Measurements from ENCODE around the gene CLIC1. TPM values are rescaled to one million over a fixed set of nuclear protein-coding genes. Genes with fewer than 3 reads are reported as not detected.

Gene CLIC1
- total RNA-seq, 2 donors from 2014 or later, result 68.9 to 92.9 TPM

GRCh38 chr6:31690231-31691077, 45.9 kb downstream of the CLIC1 start:
- Histone ChIP-seq H3K36me3 (replicated peaks in 1 of 2; ENCODE audit: insufficient read depth in 1 of 2, low read depth in 2 of 2) (peaks cover 0 to 15% of the 10 kb centered on the region in 2 donors), H3K4me3 (no peak overlapping the region), H3K27me3 (no peaks in the 10 kb centered on the region), H3K4me1 (no peaks in the 10 kb centered on the region), H3K9me3 (no peaks in the 10 kb centered on the region), H3K27ac (no peak overlapping the region)
- ATAC-seq (no peak), DNase-seq (no peak)
- intact Hi-C loops (cut with DNase I), result no loop called here
- TF ChIP-seq, protein P1, sequence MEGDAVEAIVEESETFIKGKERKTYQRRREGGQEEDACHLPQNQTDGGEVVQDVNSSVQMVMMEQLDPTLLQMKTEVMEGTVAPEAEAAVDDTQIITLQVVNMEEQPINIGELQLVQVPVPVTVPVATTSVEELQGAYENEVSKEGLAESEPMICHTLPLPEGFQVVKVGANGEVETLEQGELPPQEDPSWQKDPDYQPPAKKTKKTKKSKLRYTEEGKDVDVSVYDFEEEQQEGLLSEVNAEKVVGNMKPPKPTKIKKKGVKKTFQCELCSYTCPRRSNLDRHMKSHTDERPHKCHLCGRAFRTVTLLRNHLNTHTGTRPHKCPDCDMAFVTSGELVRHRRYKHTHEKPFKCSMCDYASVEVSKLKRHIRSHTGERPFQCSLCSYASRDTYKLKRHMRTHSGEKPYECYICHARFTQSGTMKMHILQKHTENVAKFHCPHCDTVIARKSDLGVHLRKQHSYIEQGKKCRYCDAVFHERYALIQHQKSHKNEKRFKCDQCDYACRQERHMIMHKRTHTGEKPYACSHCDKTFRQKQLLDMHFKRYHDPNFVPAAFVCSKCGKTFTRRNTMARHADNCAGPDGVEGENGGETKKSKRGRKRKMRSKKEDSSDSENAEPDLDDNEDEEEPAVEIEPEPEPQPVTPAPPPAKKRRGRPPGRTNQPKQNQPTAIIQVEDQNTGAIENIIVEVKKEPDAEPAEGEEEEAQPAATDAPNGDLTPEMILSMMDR (IDR thresholded peaks at IDR 0.05), result no peak
- no peak for TF ChIP-seq POLR2A (IDR thresholded peaks at IDR 0.05)
- WGBS, 2 donors, result 73 to 76% methylated on average over 10 of the region's 10 CpGs

DNA sequence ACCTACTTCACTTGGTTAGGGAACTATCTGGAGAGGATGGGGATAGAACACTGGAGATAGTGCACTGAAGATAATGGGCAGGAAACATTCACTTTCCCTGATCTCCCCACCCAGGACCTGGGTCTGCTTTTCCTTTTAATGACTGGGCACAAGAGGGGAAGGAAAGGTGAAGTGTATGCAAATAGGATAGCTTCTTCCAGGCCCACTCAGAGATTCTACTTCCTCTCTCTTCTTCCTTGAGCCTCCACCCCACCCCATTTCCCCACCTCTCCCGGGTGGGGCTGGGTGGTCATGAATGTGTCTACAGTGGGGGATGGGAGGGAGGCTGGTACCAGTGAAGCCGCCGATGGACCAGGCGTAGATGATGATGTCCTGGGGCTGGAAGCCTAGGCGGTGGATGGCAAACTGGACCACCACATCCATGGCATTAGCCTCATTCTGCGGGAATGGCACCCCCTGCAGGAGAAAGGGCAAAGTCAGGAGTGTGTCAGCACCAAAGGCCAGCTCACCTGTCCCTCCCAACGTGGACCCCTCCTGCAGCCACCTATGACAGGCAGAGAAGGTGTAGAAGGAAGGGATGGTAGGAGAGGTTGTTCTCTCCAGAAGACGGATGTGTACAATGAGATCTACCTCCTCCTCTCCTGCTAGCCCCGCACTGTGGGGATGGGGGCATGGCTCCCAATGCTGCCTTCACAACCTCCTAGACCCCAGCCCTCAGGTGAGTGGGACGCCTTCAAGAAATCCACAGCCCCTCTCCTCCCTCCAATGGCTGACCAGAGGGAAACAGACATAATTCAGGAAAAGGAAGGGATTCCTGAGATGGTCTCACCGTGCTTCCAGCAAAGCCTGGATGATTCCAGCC, 46.9 kb downstream of the CLIC1 start:
- Histone ChIP-seq H3K9me3 (no peaks in the 10 kb centered on the region), H3K36me3 (replicated peaks in 1 of 2; ENCODE audit: insufficient read depth in 1 of 2, low read depth in 2 of 2) (peaks cover 0 to 15% of the 10 kb centered on the region in 2 donors), H3K4me1 (no peaks in the 10 kb centered on the region), H3K4me3 (no peak overlapping the region), H3K27ac (no peak overlapping the region), H3K27me3 (no peaks in the 10 kb centered on the region)
- WGBS, 2 donors, result 81 to 82% methylated on average over 10 to 11 of the region's 11 CpGs
- ATAC-seq, result no peak
- intact Hi-C loops (cut with DNase I), result no loop called here
- no peak for DNase-seq
- TF ChIP-seq, protein P1 (IDR thresholded peaks at IDR 0.05), result peak in 1 of 7 experiments; percentile 21
- TF ChIP-seq POLR2A (IDR thresholded peaks at IDR 0.05), result no peak

- no peak for ATAC-seq
- WGBS, 2 donors, result 76 to 80% methylated on average over 13 to 14 of the region's 14 CpGs
These were observed 48.3 kb downstream of the CLIC1 start for GRCh38 chr6:31687860-31688693.

GRCh38 chr6:31687321-31687720, 49.0 kb downstream of the CLIC1 start:
- DNase-seq (no peak), ATAC-seq (no peak)
- H3K4me1 ChIP-seq, result peaks cover 10% of the 10 kb centered on the region
- peaks cover 0 to 15% of the 10 kb centered on the region in 2 donors for H3K36me3 ChIP-seq (replicated peaks in 1 of 2; ENCODE audit: insufficient read depth in 1 of 2, low read depth in 2 of 2)
- no peak overlapping the region for H3K4me3 ChIP-seq
- TF ChIP-seq POLR2A (IDR thresholded peaks at IDR 0.05), result no peak
- TF ChIP-seq, protein P1 (IDR thresholded peaks at IDR 0.05), result no peak
- no peaks in the 10 kb centered on the region for H3K9me3 ChIP-seq
- no peak overlapping the region for H3K27ac ChIP-seq
- WGBS, 2 donors, result 81 to 95% methylated on average over 8 of the region's 8 CpGs
- H3K27me3 ChIP-seq, result no peaks in the 10 kb centered on the region
- intact Hi-C loops (cut with DNase I), result no loop called here

More at GRCh38 chr6:31687860-31688693, 48.3 kb downstream of the CLIC1 start:
- TF ChIP-seq, protein P1 (IDR thresholded peaks at IDR 0.05), result no peak
- no peak for TF ChIP-seq POLR2A (IDR thresholded peaks at IDR 0.05)
- intact Hi-C loops (cut with DNase I), result no loop called here
- no peaks in the 10 kb centered on the region for H3K27me3 ChIP-seq
- no peak overlapping the region for H3K4me3 ChIP-seq
- peaks cover 3% of the 10 kb centered on the region for H3K4me1 ChIP-seq
- no peak for DNase-seq
- peaks cover 0 to 15% of the 10 kb centered on the region in 2 donors for H3K36me3 ChIP-seq (replicated peaks in 1 of 2; ENCODE audit: insufficient read depth in 1 of 2, low read depth in 2 of 2)
- no peaks in the 10 kb centered on the region for H3K9me3 ChIP-seq
- no peak overlapping the region for H3K27ac ChIP-seq
